Neuronal stem cell (in vitro differentiated cells): ENCODE measurements around the gene LMTK3.
A peak's percentile ranks its signal among the peaks of the same experiment; 100 is the strongest.
"Not testable (repeated sequence)": the region's sequence is repeated elsewhere in the genome, so short reads cannot be mapped to it uniquely, and the experiment has no call there.

Source experiments
- DNase-seq: peaks from one replicate; pipeline ENCODE4 v3.0.0-alpha.2; 2013; ENCODE audit warnings: low spot score
- H2AFZ ChIP-seq: one replicate; pipeline ENCODE4 v1.6.1; 2013; ENCODE audit warnings: mild to moderate bottlenecking, low read length, inconsistent platforms
- H2AK5ac ChIP-seq: 2 replicates; pipeline ENCODE4 v1.6.1; 2013; ENCODE audit warnings: low read depth, mild to moderate bottlenecking, inconsistent platforms, low read length, moderate library complexity, mixed read lengths
- H2BK120ac ChIP-seq: 2 replicates; pipeline ENCODE4 v1.6.1; 2013; ENCODE audit warnings: low read depth, mild to moderate bottlenecking, inconsistent platforms, low read length, moderate library complexity, mixed read lengths
- H2BK12ac ChIP-seq: one replicate; pipeline ENCODE4 v1.6.1; 2013; ENCODE audit warnings: low read length, inconsistent platforms
- H2BK15ac ChIP-seq: 2 replicates; pipeline ENCODE4 v1.6.1; 2013; ENCODE audit warnings: mild to moderate bottlenecking, low read length, inconsistent platforms, mixed read lengths
- H2BK5ac ChIP-seq: one replicate; pipeline ENCODE4 v1.6.1; 2013; ENCODE audit warnings: inconsistent platforms, mild to moderate bottlenecking, low read length, moderate library complexity
- H3K14ac ChIP-seq: one replicate; pipeline ENCODE4 v1.6.1; 2013; ENCODE audit warnings: low read length, inconsistent platforms
- H3K18ac ChIP-seq: 2 replicates; pipeline ENCODE4 v1.6.1; 2013; ENCODE audit warnings: low read length, inconsistent platforms
- H3K23ac ChIP-seq: 2 replicates; pipeline ENCODE4 v1.6.1; 2013; ENCODE audit warnings: low read depth, mild to moderate bottlenecking, mixed read lengths, low read length, inconsistent platforms; ENCODE audit not compliant: poor library complexity
- H3K27ac ChIP-seq: replicated peaks from 3 replicates; pipeline ENCODE4 v1.5.1; 2013; ENCODE audit warnings: low read length, inconsistent platforms
- H3K27me3 ChIP-seq, 3 experiments: 2 replicates each; pipeline ENCODE4 v1.6.1; 2013; ENCODE audit warnings: low read length in 3 of 3, mild to moderate bottlenecking in 2 of 3, inconsistent platforms in 1 of 3, low read depth in 1 of 3, mixed read lengths in 1 of 3, moderate library complexity in 1 of 3; ENCODE audit not compliant: control insufficient read depth in 3 of 3, insufficient read depth in 3 of 3
- H3K36me3 ChIP-seq, 2 donors: replicated peaks in 1 of 2; 2 replicates each; pipeline ENCODE4 v1.6.1; 2013; ENCODE audit warnings: low read length in 2 of 2; ENCODE audit not compliant: control insufficient read depth in 2 of 2, insufficient read depth in 2 of 2
- H3K4ac ChIP-seq: 2 replicates; pipeline ENCODE4 v1.6.1; 2013; ENCODE audit warnings: inconsistent platforms, mild to moderate bottlenecking, low read length, moderate library complexity
- H3K4me1 ChIP-seq, 2 donors: 1 replicate in 1 of 2; 2 replicates in 1 of 2; pipeline ENCODE4 v1.6.1; 2013; ENCODE audit warnings: low read length in 2 of 2, low read depth in 1 of 2; ENCODE audit not compliant: control insufficient read depth in 2 of 2, insufficient read depth in 1 of 2
- H3K4me2 ChIP-seq: one replicate; pipeline ENCODE4 v1.6.1; 2013; ENCODE audit warnings: mild to moderate bottlenecking, low read length, inconsistent platforms; ENCODE audit not compliant: insufficient read depth, poor library complexity, severe bottlenecking
- H3K4me3 ChIP-seq, 2 donors: 2 replicates each; pipeline ENCODE4 v1.5.1; 2013; ENCODE audit warnings: low read length in 2 of 2, mild to moderate bottlenecking in 2 of 2, inconsistent platforms in 1 of 2, moderate library complexity in 1 of 2
- H3K79me1 ChIP-seq: one replicate; pipeline ENCODE4 v1.6.1; 2013; ENCODE audit warnings: low read depth, mild to moderate bottlenecking, inconsistent platforms, low read length, moderate library complexity
- H3K9ac ChIP-seq: one replicate; pipeline ENCODE4 v1.6.1; 2013; ENCODE audit warnings: mild to moderate bottlenecking, low read depth, low read length, inconsistent platforms; ENCODE audit not compliant: poor library complexity
- H3K9me3 ChIP-seq, 2 donors: replicated peaks in 1 of 2; 2 replicates each; pipeline versions ENCODE3 to v1.6.1; 2013; ENCODE audit warnings: low read length in 2 of 2, mild to moderate bottlenecking in 2 of 2, inconsistent platforms in 1 of 2, low read depth in 1 of 2, mixed read lengths in 1 of 2, moderate library complexity in 1 of 2; ENCODE audit not compliant: control insufficient read depth in 2 of 2, insufficient read depth in 1 of 2
- H4K8ac ChIP-seq: one replicate; pipeline ENCODE4 v1.6.1; 2013; ENCODE audit warnings: low read depth, mild to moderate bottlenecking, inconsistent platforms, low read length, moderate library complexity
- H4K91ac ChIP-seq: one replicate; pipeline ENCODE4 v1.6.1; 2013; ENCODE audit warnings: low read length, low read depth, mild to moderate bottlenecking, inconsistent platforms; ENCODE audit not compliant: poor library complexity
- WGBS, 2 donors: extraction: QIAGEN DNeasy Blood & Tissue Kit; methylation state at CpG; one replicate each; pipeline ENCODE4 v1.1.7; 2013; ENCODE audit warnings: missing lambda C conversion rate in 2 of 2, mixed read lengths in 1 of 2; ENCODE audit not compliant: insufficient read length in 2 of 2, insufficient replicate concordance in 1 of 2; ENCODE audit errors: extremely low coverage in 2 of 2; 5-methylcytosine and 5-hydroxymethylcytosine counted together

Gene LMTK3

GRCh38 chr19:48520134-48520533 is 8.5 kb upstream of the LMTK3 start:
- Histone ChIP-seq H3K14ac (no peak overlapping the region), H3K9ac (no peak overlapping the region), H3K4me1 (peaks cover 0 to 1% of the 10 kb centered on the region in 2 donors), H3K27ac (no peak overlapping the region), H4K8ac (no peak overlapping the region), H2BK5ac (no peak overlapping the region), H2AFZ (no peak overlapping the region), H2BK12ac (no peak overlapping the region), H2BK15ac (no peak overlapping the region), H3K4me3 (no peak overlapping the region), H3K18ac (no peak overlapping the region), H3K9me3 (peaks cover 0 to 2% of the 10 kb centered on the region in 2 donors), H3K4ac (no peak overlapping the region), H3K23ac (no peak overlapping the region), H4K91ac (no peak overlapping the region), H2BK120ac (no peak overlapping the region), H3K4me2 (no peak overlapping the region), H2AK5ac (no peak overlapping the region), H3K79me1 (no peaks in the 10 kb centered on the region), H3K27me3 (no peaks in the 10 kb centered on the region), H3K36me3 (no peaks in the 10 kb centered on the region)
- WGBS, 2 donors, result no CpG with 5 or more reads among the region's 4 CpGs
- no peak for DNase-seq

- H3K4me3 ChIP-seq, H2BK15ac ChIP-seq, H3K79me1 ChIP-seq, H4K91ac ChIP-seq, H3K27me3 ChIP-seq, H3K4me1 ChIP-seq, H3K4me2 ChIP-seq, H2AFZ ChIP-seq, H2BK120ac ChIP-seq, H3K36me3 ChIP-seq, H3K9ac ChIP-seq, H2AK5ac ChIP-seq, H3K4ac ChIP-seq, DNase-seq, H2BK5ac ChIP-seq, H3K14ac ChIP-seq, H3K23ac ChIP-seq, H3K27ac ChIP-seq, H3K18ac ChIP-seq, H4K8ac ChIP-seq, H3K9me3 ChIP-seq, H2BK12ac ChIP-seq: not testable (repeated sequence)
- no CpG with 5 or more reads among the region's 4 CpGs for WGBS, 2 donors
Measured at GRCh38 chr19:48519426-48519825, 7.8 kb upstream of the LMTK3 start.

- no peak overlapping the region for H3K14ac ChIP-seq
- no peak for DNase-seq
- H4K91ac ChIP-seq, result no peak overlapping the region
- no peak overlapping the region for H3K4me3 ChIP-seq
- no peak overlapping the region for H3K4me2 ChIP-seq
- H3K18ac ChIP-seq, result no peak overlapping the region
- no peak overlapping the region for H3K23ac ChIP-seq
- no peak overlapping the region for H4K8ac ChIP-seq
- H3K36me3 ChIP-seq, result no peaks in the 10 kb centered on the region
- H3K4ac ChIP-seq, result no peak overlapping the region
- WGBS, 2 donors, result no CpG with 5 or more reads among the region's 3 CpGs
- H2AFZ ChIP-seq, result no peak overlapping the region
- H2BK15ac ChIP-seq, result no peak overlapping the region
- peaks cover 0 to 3% (median under 1%) of the 10 kb centered on the region in 3 experiments for H3K27me3 ChIP-seq
- H2BK120ac ChIP-seq, result no peak overlapping the region
- no peaks in the 10 kb centered on the region for H3K9me3 ChIP-seq
- H3K79me1 ChIP-seq, result no peaks in the 10 kb centered on the region
- no peak overlapping the region for H2BK12ac ChIP-seq
- peaks cover 0 to 1% of the 10 kb centered on the region in 2 donors for H3K4me1 ChIP-seq
- no peak overlapping the region for H2BK5ac ChIP-seq
- no peak overlapping the region for H3K9ac ChIP-seq
- no peak overlapping the region for H2AK5ac ChIP-seq
- no peak overlapping the region for H3K27ac ChIP-seq
Measured at GRCh38 chr19:48518207-48518606, 6.6 kb upstream of the LMTK3 start.

- Histone ChIP-seq H2BK5ac (peak overlapping the region; percentile 43), H2BK15ac (no peak overlapping the region), H3K27me3 (peaks cover 0 to 18% (median 14%) of the 10 kb centered on the region in 3 experiments), H3K27ac (no peak overlapping the region), H2AK5ac (no peak overlapping the region), H3K14ac (no peak overlapping the region), H4K91ac (no peak overlapping the region), H3K36me3 (no peaks in the 10 kb centered on the region), H2BK12ac (no peak overlapping the region), H3K9me3 (no peaks in the 10 kb centered on the region), H3K79me1 (no peaks in the 10 kb centered on the region), H3K4ac (no peak overlapping the region), H3K9ac (no peak overlapping the region), H3K4me1 (peaks cover 4 to 8% of the 10 kb centered on the region in 2 donors), H3K4me3 (no peak overlapping the region), H3K23ac (peak overlapping the region; percentile 60), H2AFZ (no peak overlapping the region), H4K8ac (no peak overlapping the region), H2BK120ac (no peak overlapping the region), H3K18ac (no peak overlapping the region), H3K4me2 (no peak overlapping the region)
- DNase-seq, result no peak
- no CpG with 5 or more reads among the region's 8 CpGs for WGBS, 2 donors
Measured at GRCh38 chr19:48516536-48516935, 4.9 kb upstream of the LMTK3 start.
